Endodermal cell (in vitro differentiated cells): ENCODE data around the gene ADAM23. TPM values are rescaled to one million over a fixed set of nuclear protein-coding genes. Genes with fewer than 3 reads are reported as not detected.

Source experiments
- DNase-seq: peaks from one replicate; pipeline ENCODE4 v3.0.0-alpha.2; 2017
- H3K27ac ChIP-seq: 2 replicates; pipeline ENCODE4 v1.5.1; 2013; ENCODE audit warnings: mild to moderate bottlenecking, low read depth, low read length, moderate library complexity
- H3K27me3 ChIP-seq: 2 replicates; pipeline ENCODE4 v1.6.1; 2013; ENCODE audit warnings: mild to moderate bottlenecking, low read length, moderate library complexity; ENCODE audit not compliant: insufficient read depth, control insufficient read depth, poor library complexity, severe bottlenecking
- H3K36me3 ChIP-seq: 2 replicates; pipeline ENCODE4 v1.7.0; 2013; ENCODE audit warnings: mild to moderate bottlenecking, low read length, moderate library complexity; ENCODE audit not compliant: control insufficient read depth, insufficient read depth
- H3K4me1 ChIP-seq: one replicate; pipeline ENCODE4 v1.7.0; 2013; ENCODE audit warnings: low read length; ENCODE audit not compliant: control insufficient read depth, insufficient read depth
- H3K4me3 ChIP-seq: 2 replicates; pipeline ENCODE4 v1.5.1; 2013; ENCODE audit warnings: mild to moderate bottlenecking, low read length, moderate library complexity
- H3K9ac ChIP-seq: 2 replicates; pipeline ENCODE4 v1.6.1; 2013; ENCODE audit warnings: mild to moderate bottlenecking, low read length, moderate library complexity; ENCODE audit not compliant: poor library complexity, severe bottlenecking; ENCODE audit errors: extremely low read depth
- H3K9me3 ChIP-seq: 2 replicates; pipeline ENCODE4 v1.6.1; 2013; ENCODE audit warnings: mild to moderate bottlenecking, low read length, moderate library complexity; ENCODE audit not compliant: control insufficient read depth
- H3K27ac Mint-ChIP-seq: 2 replicates; pipeline ENCODE4 v1.8.0; 2020; ENCODE audit warnings: mixed read lengths
- H3K27me3 Mint-ChIP-seq: 2 replicates; pipeline ENCODE4 v1.8.0; 2021; ENCODE audit warnings: mild to moderate bottlenecking, mixed read lengths; ENCODE audit not compliant: insufficient read depth
- H3K36me3 Mint-ChIP-seq: 2 replicates; pipeline ENCODE4 v1.8.0; 2020; ENCODE audit warnings: low read depth, mixed read lengths
- H3K4me1 Mint-ChIP-seq: 2 replicates; pipeline ENCODE4 v1.8.0; 2020; ENCODE audit warnings: mixed read lengths
- H3K4me3 Mint-ChIP-seq: 2 replicates; pipeline ENCODE4 v1.8.0; 2020; ENCODE audit warnings: mild to moderate bottlenecking, moderate library complexity, mixed read lengths
- H3K9me3 Mint-ChIP-seq: 2 replicates; pipeline ENCODE4 v1.8.0; 2020; ENCODE audit warnings: mild to moderate bottlenecking, mixed read lengths
- CTCF ChIP-seq: fragments of 200-600 bp; sonication (generic); conservative IDR thresholded peaks from 2 replicates; pipeline ENCODE4 v1.5.0; 2021; ENCODE audit warnings: antibody characterized with exemption, mild to moderate bottlenecking
- WGBS, 2 experiments: methylation state at CpG; one replicate each; pipeline versions ENCODE4 v1.1.5 to v1.1.7; 2013; ENCODE audit warnings: missing lambda C conversion rate in 2 of 2, mixed read lengths in 1 of 2; ENCODE audit not compliant: insufficient coverage in 1 of 2, insufficient read length in 1 of 2; 5-methylcytosine and 5-hydroxymethylcytosine counted together
- total RNA-seq, 2 donors: library from RNA; stranded (reverse); fragmentation: NEBNext Ultra II Directional in 1 of 2; extraction: Animal tissue kit (Norgen Biotek cat#: 25700) in 1 of 2; gene quantifications; 2 replicates in 1 of 2; 3 replicates in 1 of 2; pipeline ENCODE4 v1.2.1, GENCODE V29; 2021

Gene ADAM23
- total RNA-seq, 2 donors from 2014 or later, result 25.4 to 34.2 TPM

GRCh38 chr2:206445948-206446347, 2.6 kb downstream of the ADAM23 start:
- H3K4me3 Mint-ChIP-seq, result no peak overlapping the region
- DNase-seq, result no peak
- no peaks in the 10 kb centered on the region for H3K9me3 Mint-ChIP-seq
- peaks cover 23% of the 10 kb centered on the region for H3K4me1 Mint-ChIP-seq
- H3K36me3 Mint-ChIP-seq, result peaks cover 11% of the 10 kb centered on the region
- Histone ChIP-seq H3K36me3 (no peaks in the 10 kb centered on the region), H3K27me3 (peaks cover 26% of the 10 kb centered on the region), H3K4me3 (no peak overlapping the region), H3K9ac (no peak overlapping the region), H3K4me1 (no peaks in the 10 kb centered on the region), H3K27ac (no peak overlapping the region), H3K9me3 (no peaks in the 10 kb centered on the region)
- WGBS, 2 experiments, result 88 to 92% methylated on average over 2 of the region's 2 CpGs
- no peak for TF ChIP-seq CTCF
- no peak overlapping the region for H3K27ac Mint-ChIP-seq
- peaks cover 36% of the 10 kb centered on the region for H3K27me3 Mint-ChIP-seq

GRCh38 chr2:206452242-206452641, 8.9 kb downstream of the ADAM23 start:
- no peaks in the 10 kb centered on the region for H3K27me3 Mint-ChIP-seq
- no peak for DNase-seq
- Histone ChIP-seq H3K27me3 (no peaks in the 10 kb centered on the region), H3K9ac (no peak overlapping the region), H3K9me3 (no peaks in the 10 kb centered on the region), H3K4me3 (no peak overlapping the region), H3K27ac (no peak overlapping the region), H3K36me3 (no peaks in the 10 kb centered on the region), H3K4me1 (no peaks in the 10 kb centered on the region)
- H3K27ac Mint-ChIP-seq, result no peak overlapping the region
- peaks cover 17% of the 10 kb centered on the region for H3K9me3 Mint-ChIP-seq
- WGBS, 2 experiments, result 82 to 86% methylated on average over 1 of the region's 1 CpG
- H3K4me3 Mint-ChIP-seq, result no peak overlapping the region
- no peak for TF ChIP-seq CTCF
- H3K4me1 Mint-ChIP-seq, result peaks cover 23% of the 10 kb centered on the region
- H3K36me3 Mint-ChIP-seq, result peaks cover 33% of the 10 kb centered on the region

GRCh38 chr2:206452750-206453149, 9.4 kb downstream of the ADAM23 start:
- no peak overlapping the region for H3K4me3 ChIP-seq
- H3K27me3 ChIP-seq, result no peaks in the 10 kb centered on the region
- Mint-ChIP-seq H3K9me3 (peaks cover 17% of the 10 kb centered on the region), H3K4me1 (peaks cover 21% of the 10 kb centered on the region), H3K36me3 (peaks cover 33% of the 10 kb centered on the region), H3K27me3 (no peaks in the 10 kb centered on the region), H3K27ac (no peak overlapping the region), H3K4me3 (no peak overlapping the region)
- H3K9me3 ChIP-seq, result no peaks in the 10 kb centered on the region
- DNase-seq, result no peak
- no peak overlapping the region for H3K27ac ChIP-seq
- 88 to 89% methylated on average over 3 of the region's 3 CpGs for WGBS, 2 experiments
- H3K9ac ChIP-seq, result no peak overlapping the region
- H3K4me1 ChIP-seq, result no peaks in the 10 kb centered on the region
- no peaks in the 10 kb centered on the region for H3K36me3 ChIP-seq
- no peak for TF ChIP-seq CTCF
